ENCODE results near the gene ALKBH5. TPM values are rescaled to one million over a fixed set of nuclear protein-coding genes. Genes with fewer than 3 reads are reported as not detected.

ALKBH5 gene
- total and polyA plus RNA-seq, 10 of the 15 experiments (the other 5 are each of a cell fraction or from before 2014, with no cell fraction given), result 13.7 to 99.9 (median 52.4) TPM

DNA sequence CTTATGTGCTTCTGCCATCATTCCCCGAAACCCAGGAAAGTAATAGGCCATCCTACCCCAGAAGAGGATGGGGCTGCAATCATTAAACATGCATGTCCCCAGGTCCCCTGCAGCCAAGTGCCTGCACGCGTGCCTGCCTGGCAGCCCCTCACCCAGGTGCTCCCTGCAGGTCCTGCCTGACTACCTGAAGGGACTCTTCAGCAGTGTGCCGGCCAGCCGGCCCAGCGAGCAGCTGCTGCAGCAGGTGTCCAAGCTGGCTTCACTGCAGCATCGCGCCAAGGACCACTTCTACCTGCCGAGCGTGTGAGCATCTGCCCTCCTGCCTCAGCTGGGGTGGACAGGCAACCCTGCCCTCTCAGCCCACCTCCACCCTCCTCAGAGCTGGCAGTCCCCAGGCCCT lies 16.2 kb upstream of the ALKBH5 start:
- ChIA-PET CTCF (interaction anchor here (1.0 kb wide), 1 partner anchor 14 kb away, joined by 4 read pairs; no protein-coding TSS in a partner anchor), SMC1A (ENCODE audit: uncharacterized antibody, unreplicated experiment) (no interaction called here), POLR2A (no interaction called here), RAD21 (ENCODE audit: unreplicated experiment) (interaction anchor here (1.1 kb wide), 1 partner anchor 10 kb away, joined by 3 read pairs; no protein-coding TSS in a partner anchor)
- in situ Hi-C loops (cut with MboI) (no loop called here), intact Hi-C loops (cut with micrococcal nuclease; ENCODE audit: unreplicated experiment) (no loop called here)
- Histone ChIP-seq H3K4me2 (ENCODE audit: control insufficient read depth, insufficient read depth) (no peak overlapping the region), H3K36me3 (ENCODE audit: control insufficient read depth in 2 of 2, insufficient read depth in 2 of 2, low read length in 1 of 2) (no peaks in the 10 kb centered on the region), H3K4me1 (ENCODE audit: control insufficient read depth, insufficient read depth, low read length) (no peaks in the 10 kb centered on the region; the same call in 1 of the 2 replicates), H3K9me3 (replicated peaks; ENCODE audit: control insufficient read depth, insufficient read depth, low read length) (no peaks in the 10 kb centered on the region; the same call in 2 of the 3 replicates), H3K9ac (ENCODE audit: control insufficient read depth, insufficient read depth, low read length) (no peak overlapping the region), H3K27ac (ENCODE audit: control insufficient read depth, insufficient read depth) (no peak overlapping the region), H3K79me2 (ENCODE audit: control insufficient read depth, insufficient read depth, low read length) (no peaks in the 10 kb centered on the region), H4K20me1 (ENCODE audit: control insufficient read depth, insufficient read depth) (no peaks in the 10 kb centered on the region), H3K27me3 (replicated peaks in 1 of 2; ENCODE audit: control insufficient read depth in 2 of 2, insufficient read depth in 2 of 2, low read length in 1 of 2) (no peaks in the 10 kb centered on the region), H2AFZ (ENCODE audit: control insufficient read depth, low read depth, low read length) (no peak overlapping the region), H3K4me3 (no peak overlapping the region)
- TF ChIP-seq HDAC2 (IDR thresholded peaks at IDR 0.05) (no peak), ZBTB33 (IDR thresholded peaks at IDR 0.05) (no peak), BCL11A (IDR thresholded peaks at IDR 0.05; ENCODE audit: low read depth, low read length) (no peak), POLR2AphosphoS2 (IDR thresholded peaks at IDR 0.05; ENCODE audit: low read depth, low read length) (no peak), HCFC1 (IDR thresholded peaks at IDR 0.05; ENCODE audit: low read length) (no peak), IKZF2 (IDR thresholded peaks at IDR 0.05) (no peak), CREB1 (IDR thresholded peaks at IDR 0.05; ENCODE audit: low read depth) (no peak), STAT1 (conservative IDR thresholded peaks at IDR 0.05) (no peak), BACH1 (IDR thresholded peaks at IDR 0.05; ENCODE audit: borderline replicate concordance) (no peak), EZH2 (IDR thresholded peaks at IDR 0.05; ENCODE audit: borderline replicate concordance, control insufficient read depth, low read depth, low read length) (no peak), WRNIP1 (IDR thresholded peaks at IDR 0.05; ENCODE audit: borderline replicate concordance, low read depth, low read length) (no peak), MXI1 (IDR thresholded peaks at IDR 0.05; ENCODE audit: low read depth, low read length) (no peak), SPI1 (IDR thresholded peaks at IDR 0.05; ENCODE audit: borderline replicate concordance, insufficient read depth, low read depth, low read length) (no peak), SUPT20H (IDR thresholded peaks at IDR 0.05; ENCODE audit: borderline replicate concordance, control insufficient read depth, low read depth, low read length) (no peak), ZNF207 (IDR thresholded peaks at IDR 0.05; ENCODE audit: borderline replicate concordance) (no peak), ZNF622 (IDR thresholded peaks at IDR 0.05) (no peak)
- TF ChIP-seq, protein P1, sequence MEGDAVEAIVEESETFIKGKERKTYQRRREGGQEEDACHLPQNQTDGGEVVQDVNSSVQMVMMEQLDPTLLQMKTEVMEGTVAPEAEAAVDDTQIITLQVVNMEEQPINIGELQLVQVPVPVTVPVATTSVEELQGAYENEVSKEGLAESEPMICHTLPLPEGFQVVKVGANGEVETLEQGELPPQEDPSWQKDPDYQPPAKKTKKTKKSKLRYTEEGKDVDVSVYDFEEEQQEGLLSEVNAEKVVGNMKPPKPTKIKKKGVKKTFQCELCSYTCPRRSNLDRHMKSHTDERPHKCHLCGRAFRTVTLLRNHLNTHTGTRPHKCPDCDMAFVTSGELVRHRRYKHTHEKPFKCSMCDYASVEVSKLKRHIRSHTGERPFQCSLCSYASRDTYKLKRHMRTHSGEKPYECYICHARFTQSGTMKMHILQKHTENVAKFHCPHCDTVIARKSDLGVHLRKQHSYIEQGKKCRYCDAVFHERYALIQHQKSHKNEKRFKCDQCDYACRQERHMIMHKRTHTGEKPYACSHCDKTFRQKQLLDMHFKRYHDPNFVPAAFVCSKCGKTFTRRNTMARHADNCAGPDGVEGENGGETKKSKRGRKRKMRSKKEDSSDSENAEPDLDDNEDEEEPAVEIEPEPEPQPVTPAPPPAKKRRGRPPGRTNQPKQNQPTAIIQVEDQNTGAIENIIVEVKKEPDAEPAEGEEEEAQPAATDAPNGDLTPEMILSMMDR (IDR thresholded peaks at IDR 0.05 in 2 of 3, conservative IDR thresholded peaks at IDR 0.05 in 1 of 3; ENCODE audit: control insufficient read depth in 2 of 3, extremely low read depth in 1 of 3, insufficient read depth in 1 of 3, low read depth in 3 of 3, low read length in 3 of 3), result no peak
- 83% methylated on average over 10 of the region's 10 CpGs for WGBS (ENCODE audit: insufficient coverage, insufficient replicate concordance, low lambda C conversion rate, missing lambda C conversion rate)
- no TSS peak for BruUV-seq (replicated peaks)
- DNase-seq (ENCODE audit: low read depth, low spot score) (no peak), FAIRE-seq (no peak), ATAC-seq (no peak)

All from GM12878 (cell line).